Spleen (tissue), 7 donors: ENCODE data around the gene CTXN1.

Experiments used
- CTCF ChIP-seq, 11 experiments: fragments of 200-600 bp in 7 of 11; fragments of 450-650 bp in 4 of 11; sonication (generic) in 4 of 11; IDR thresholded peaks in 8 of 11; conservative IDR thresholded peaks in 3 of 11; 1 replicate in 7 of 11; 2 replicates in 4 of 11; pipeline versions ENCODE4 v1.4.0 to v1.8.0; 2016 to 2021; ENCODE audit warnings: antibody characterized with exemption in 11 of 11, inconsistent platforms in 4 of 11, mild to moderate bottlenecking in 1 of 11
- POLR2A ChIP-seq, 3 donors: fragments of 450-650 bp; IDR thresholded peaks; one replicate each; pipeline ENCODE4 v1.5.1; 2017; ENCODE audit warnings: antibody characterized with exemption in 3 of 3, mild to moderate bottlenecking in 1 of 3
- POLR2AphosphoS5 ChIP-seq, 3 donors: sonication (generic); formaldehyde crosslinking; IDR thresholded peaks; one replicate each; pipeline ENCODE4 v1.5.1; 2017; ENCODE audit warnings: antibody characterized with exemption in 3 of 3
- donor health status: DM: no; HTN: no; CAD: no; lungs with moderate emphysema.
- donor health status: DM: no; HTN: no; CAD: no.
- donor health status: DM: no; HTN: no; CAD: no.

GRCh38 chr19:7909471-7910067 lies 16.4 kb downstream of the CTXN1 start:
- TF ChIP-seq POLR2A (IDR thresholded peaks at IDR 0.05) (no peak), CTCF (IDR thresholded peaks at IDR 0.05 in 8 of 11, conservative IDR thresholded peaks at IDR 0.05 in 3 of 11) (no peak), POLR2AphosphoS5 (IDR thresholded peaks at IDR 0.05) (no peak)
